HG03095 (cell line): ENCODE data around the gene BSN.

Experiments
- ATAC-seq: cut with Tn5 transposase; IDR thresholded peaks from one replicate; pipeline ENCODE4 v1.9.1; 2021; ENCODE audit warnings: moderate library complexity; ENCODE audit not compliant: unreplicated experiment

The BSN gene

DNA sequence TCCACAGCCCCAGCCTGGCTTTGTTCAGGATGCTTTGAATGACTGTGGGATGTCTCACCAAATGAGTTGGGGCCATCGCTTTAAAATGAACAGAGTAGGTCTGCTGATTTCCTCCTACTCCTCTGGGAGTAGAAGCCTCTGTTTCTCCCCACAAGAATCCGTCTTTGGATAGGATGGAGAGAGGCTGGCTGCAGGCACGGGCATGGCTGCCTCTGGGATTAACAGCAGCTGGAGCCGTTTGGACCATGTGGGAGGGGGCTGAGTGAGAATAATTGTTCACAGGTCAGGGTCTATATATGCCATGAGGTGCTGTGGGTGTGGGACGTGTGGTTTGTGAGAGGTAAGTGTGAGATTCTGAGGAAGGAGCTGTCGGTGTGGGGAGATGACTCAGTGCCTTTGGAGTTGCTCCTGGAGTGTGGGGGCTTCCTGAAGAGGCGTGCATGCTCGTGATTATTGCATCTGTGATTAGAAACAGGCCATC is 71.9 kb downstream of the BSN start:
- no peak for ATAC-seq

DNA sequence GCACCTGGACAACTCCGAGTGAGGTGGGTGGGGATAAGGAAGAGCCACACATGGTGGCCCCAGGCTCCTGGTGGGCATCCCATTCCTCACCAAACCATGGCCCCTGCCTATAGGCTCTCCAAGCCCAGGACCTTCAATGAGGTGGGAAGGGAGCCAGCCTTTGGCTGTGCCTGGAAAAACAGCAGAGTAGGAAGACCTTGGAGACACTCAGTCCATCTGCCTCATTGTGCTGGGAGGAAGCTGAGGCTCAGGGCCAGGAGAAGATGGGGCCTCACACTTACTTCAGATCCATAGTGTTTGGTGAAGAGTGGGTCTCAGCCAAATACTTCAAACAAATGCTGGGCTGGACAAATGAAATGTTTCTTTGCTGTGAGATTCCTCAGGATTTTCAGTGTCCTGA is 72.5 kb downstream of the BSN start:
- ATAC-seq = no peak

DNA sequence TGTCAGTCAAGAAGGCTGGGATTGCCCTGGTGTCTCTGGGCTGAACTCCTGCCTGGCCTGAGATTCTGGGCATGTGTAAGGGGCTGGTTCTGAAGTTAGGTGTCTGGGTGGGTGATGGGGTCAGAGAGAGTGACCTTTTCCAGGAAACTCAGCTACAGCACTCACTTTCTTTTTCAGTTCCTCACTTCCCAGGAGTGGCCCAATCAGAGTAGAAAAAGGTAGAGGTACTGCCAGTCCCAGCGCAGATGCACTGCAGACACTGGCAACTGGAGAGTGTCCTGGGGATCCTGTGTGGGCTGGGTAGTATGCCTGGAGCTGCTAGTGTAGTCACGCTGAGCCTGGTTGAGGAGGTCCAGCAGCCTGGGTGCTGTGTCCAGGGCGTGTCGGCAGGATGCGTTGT is 73.4 kb downstream of the BSN start:
- no peak for ATAC-seq

- no peak for ATAC-seq
Measured at GRCh38 chr3:49628249-49628648, 74.0 kb downstream of the BSN start.

- ATAC-seq = no peak
Measured at GRCh38 chr3:49629451-49629850, 75.2 kb downstream of the BSN start.

DNA sequence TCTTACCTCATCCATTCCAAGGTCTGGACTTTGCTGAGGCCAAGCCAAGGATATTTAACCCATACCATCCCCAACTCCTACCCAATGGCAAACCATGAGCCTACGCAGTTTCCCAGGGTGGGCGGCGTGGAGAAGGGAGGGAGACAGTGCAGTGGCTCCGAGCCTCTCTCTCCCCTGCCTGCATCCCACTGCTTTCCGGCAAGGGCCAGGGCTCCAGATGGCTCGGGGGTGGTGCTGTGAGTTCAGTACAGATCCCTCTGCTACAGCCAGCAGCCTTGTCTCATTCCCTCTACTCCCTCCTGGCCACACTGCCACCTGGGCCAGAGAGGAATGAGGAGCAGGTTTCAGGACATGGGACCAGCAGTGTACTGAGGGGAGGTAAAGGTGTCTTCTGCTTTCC is 75.6 kb downstream of the BSN start:
- ATAC-seq = no peak

DNA sequence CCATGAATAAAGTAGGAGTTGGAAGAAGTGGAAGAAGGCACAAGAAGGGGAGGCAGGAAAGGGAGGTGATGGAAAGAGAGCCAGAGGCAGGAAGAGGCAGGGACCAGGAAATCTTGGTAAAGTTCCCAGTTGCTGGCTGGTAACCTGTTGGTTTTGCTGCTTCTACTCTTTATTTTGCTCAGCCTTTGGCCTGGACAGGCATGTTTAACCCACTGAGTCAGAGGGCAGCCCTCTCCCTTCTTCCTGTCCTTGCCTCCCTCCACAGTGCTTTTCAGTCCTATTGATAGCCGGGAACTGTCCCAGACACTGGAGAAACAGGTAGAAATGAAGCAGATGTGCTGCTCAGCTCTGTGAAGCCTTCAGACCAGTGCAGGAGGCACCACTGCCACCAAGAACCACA is 76.5 kb downstream of the BSN start:
- ATAC-seq = no peak

DNA sequence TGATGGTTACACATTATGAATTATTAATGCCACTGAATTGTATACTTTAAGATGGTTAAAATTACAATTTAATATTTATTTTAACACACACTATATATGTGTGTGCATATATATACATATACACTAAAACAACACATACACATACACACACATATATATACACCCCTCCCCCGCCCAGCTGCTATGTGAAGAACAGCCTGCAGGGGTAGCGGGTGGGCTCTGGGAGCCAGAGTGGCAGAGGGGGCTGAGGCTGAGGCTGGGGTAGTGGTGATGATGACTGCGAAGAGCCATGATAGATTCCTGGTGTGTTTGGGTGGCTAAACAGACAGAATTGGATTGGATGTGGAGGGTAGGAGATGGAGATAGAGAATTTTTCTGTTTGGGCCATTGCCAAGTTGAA is 80.5 kb downstream of the BSN start:
- no peak for ATAC-seq

GRCh38 chr3:49636883-49637609 is 82.8 kb downstream of the BSN start:
- no peak for ATAC-seq

- no peak for ATAC-seq
Measured at GRCh38 chr3:49638445-49638844, 84.2 kb downstream of the BSN start.

DNA sequence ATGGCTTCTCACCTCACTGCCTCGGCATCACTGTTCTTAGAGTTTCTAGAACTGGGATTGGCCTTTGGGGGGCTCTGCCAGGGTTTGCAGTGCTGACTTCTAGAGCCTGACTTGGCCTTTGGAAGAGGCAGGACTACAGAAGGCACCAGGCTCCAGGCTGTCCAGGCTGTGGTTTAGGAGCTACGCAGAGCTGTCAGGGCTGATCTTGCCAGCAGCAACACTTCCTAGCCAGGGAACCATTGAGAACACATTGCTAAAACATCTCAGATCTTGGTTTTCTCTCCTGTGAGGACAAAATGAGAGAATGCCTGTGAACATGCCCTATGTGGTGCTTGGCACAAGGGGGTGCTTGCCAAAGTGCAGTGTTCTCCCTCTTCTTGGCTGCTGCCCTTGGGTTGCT is 85.3 kb downstream of the BSN start:
- ATAC-seq = no peak

- no peak for ATAC-seq
Measured at GRCh38 chr3:49641292-49641691, 87.0 kb downstream of the BSN start.

GRCh38 chr3:49641921-49642707 is 87.8 kb downstream of the BSN start:
- no peak for ATAC-seq

GRCh38 chr3:49642708-49643145 is 88.5 kb downstream of the BSN start:
- no peak for ATAC-seq

GRCh38 chr3:49644684-49645083 is 90.4 kb downstream of the BSN start:
- no peak for ATAC-seq

DNA sequence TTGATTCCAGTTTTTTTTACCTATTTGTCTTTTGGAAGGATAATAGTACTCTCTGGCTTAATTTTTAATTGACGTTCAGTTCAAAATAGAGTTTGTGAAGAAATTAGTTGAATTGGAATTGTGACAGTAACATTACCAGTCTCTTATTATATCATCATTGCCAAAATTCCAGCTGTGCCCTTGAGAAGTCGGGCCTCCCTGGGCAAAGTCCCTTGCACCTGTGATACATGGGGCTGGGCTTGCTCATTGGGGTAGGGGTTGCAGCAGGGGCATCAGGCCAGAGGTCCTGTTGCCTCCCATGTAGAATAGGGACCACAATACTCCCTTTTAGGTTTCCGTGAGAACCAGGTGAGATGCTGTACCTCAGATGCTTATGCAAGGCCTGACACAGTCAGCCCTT is 92.0 kb downstream of the BSN start:
- ATAC-seq = no peak

DNA sequence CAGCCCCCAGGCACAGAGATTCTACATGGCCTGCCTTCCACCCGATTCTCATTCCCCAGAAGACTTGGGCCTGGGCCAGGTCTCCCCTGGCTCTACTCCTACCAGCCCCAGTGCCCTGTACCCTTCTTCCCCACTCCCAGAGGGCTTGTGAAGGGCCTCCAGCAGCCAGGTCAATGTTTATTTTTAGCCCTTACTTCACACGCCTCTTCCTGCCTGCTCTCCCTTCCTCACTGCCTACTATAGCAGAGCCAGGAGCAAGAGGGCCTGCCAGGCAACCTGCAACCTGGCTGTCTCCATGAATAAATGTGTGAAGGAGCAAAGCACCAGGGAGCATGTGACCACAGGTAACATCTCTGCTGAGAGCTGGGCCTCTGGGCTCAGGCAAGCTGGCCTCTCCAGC is 93.5 kb downstream of the BSN start:
- no peak for ATAC-seq

GRCh38 chr3:49648354-49649019 is 94.2 kb downstream of the BSN start:
- ATAC-seq = no peak

GRCh38 chr3:49649576-49649975 is 95.3 kb downstream of the BSN start:
- no peak for ATAC-seq

- ATAC-seq = no peak
Measured at GRCh38 chr3:49650177-49650576, 95.9 kb downstream of the BSN start.

DNA sequence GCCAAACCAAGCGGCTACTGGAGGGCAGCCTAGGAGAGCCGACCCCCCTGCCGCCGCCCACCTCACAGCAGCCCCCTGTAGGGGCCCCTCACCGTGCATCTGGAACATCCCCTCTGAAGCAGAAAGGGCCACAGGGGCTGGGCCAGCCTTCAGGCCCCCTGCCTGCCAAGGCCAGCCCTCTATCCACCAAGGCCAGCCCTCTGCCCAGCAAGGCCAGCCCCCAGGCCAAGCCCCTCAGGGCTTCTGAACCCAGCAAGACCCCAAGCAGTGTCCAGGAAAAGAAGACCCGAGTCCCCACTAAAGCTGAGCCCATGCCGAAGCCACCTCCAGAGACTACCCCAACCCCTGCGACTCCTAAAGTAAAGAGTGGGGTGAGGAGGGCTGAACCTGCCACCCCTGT is 96.4 kb downstream of the BSN start:
- ATAC-seq = no peak
